A673 (cell line): Measurements from ENCODE around the gene CUX1.
"Not testable (repeated sequence)": the region's sequence is repeated elsewhere in the genome, so short reads cannot be mapped to it uniquely, and the experiment has no call there.

Experiments
- CTCF ChIP-seq: fragments of 300-800, 200-600 bp; sonication (generic); conservative IDR thresholded peaks from 2 replicates; pipeline ENCODE4 v1.5.1; 2017; ENCODE audit warnings: low read depth, mild to moderate bottlenecking, antibody characterized with exemption, low read length, moderate library complexity, mixed read lengths
- EZH2 ChIP-seq: fragments of 200-600 bp; sonication (generic); IDR thresholded peaks from 2 replicates; pipeline ENCODE4 v1.6.1; 2017; ENCODE audit warnings: borderline replicate concordance, low read depth, mild to moderate bottlenecking, mixed read lengths, antibody characterized with exemption, low read length; ENCODE audit not compliant: poor library complexity, severe bottlenecking

GRCh38 chr7:101831396-101831795 lies 14.0 kb downstream of the CUX1 start:
- not testable (repeated sequence) for TF ChIP-seq CTCF, EZH2
